GM18951 (cell line): ENCODE measurements around the gene STMN1.

ENCODE experiments used
- POLR2A ChIP-seq: IDR thresholded peaks from 4 replicates; pipeline ENCODE4 v1.6.1; 2011; ENCODE audit warnings: mild to moderate bottlenecking; ENCODE audit not compliant: insufficient read length, insufficient read depth; ENCODE audit errors: extremely low read depth
- in situ Hi-C: fragments of 300-500 bp; cut with MboI; formaldehyde crosslinking; loops from one replicate; pipeline ENCODE4 v1.12.0; 2022; ENCODE audit warnings: low sequenced_read_pairs, mixed read lengths, inconsistent platforms; ENCODE audit not compliant: unreplicated experiment

Gene STMN1

DNA sequence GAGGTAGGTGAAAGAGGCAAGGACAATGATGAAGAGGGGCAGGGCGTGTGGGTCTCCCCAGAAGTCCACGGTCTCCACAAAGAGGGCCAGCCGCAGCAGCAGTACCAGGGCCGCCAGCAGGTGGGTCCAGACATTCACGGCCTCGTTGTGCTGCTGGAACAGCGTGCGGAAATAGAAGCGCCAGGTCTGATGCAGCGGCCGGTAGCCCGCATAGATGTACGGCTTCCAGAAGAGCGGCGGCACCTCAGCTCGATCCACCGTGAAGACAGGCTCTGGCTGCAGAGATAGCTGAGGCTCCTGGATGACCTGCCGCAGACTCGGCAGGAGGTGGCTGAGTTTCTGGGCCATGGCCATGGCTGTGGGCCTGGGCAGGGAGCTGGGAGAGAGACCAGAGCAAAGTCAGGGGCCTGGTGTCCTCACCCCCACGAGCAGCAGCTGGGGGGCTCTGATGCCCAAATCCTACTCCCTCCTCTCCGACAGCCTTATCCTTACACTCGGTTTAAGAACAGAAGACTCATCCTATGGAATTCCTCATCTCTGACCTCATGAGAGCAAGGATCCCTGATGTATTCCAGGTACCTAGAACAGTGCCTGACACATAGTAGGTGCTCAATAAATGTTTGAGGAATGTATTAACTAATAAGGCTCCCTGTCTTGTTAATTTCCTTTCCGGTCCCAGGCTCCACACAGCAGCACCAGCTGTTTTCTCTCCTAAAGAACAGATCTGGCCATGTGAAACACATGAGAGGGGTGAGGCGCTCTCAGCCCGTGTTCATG lies 42.5 kb downstream of the STMN1 start:
- in situ Hi-C loops, result no loop called here
- no peak for TF ChIP-seq POLR2A

DNA sequence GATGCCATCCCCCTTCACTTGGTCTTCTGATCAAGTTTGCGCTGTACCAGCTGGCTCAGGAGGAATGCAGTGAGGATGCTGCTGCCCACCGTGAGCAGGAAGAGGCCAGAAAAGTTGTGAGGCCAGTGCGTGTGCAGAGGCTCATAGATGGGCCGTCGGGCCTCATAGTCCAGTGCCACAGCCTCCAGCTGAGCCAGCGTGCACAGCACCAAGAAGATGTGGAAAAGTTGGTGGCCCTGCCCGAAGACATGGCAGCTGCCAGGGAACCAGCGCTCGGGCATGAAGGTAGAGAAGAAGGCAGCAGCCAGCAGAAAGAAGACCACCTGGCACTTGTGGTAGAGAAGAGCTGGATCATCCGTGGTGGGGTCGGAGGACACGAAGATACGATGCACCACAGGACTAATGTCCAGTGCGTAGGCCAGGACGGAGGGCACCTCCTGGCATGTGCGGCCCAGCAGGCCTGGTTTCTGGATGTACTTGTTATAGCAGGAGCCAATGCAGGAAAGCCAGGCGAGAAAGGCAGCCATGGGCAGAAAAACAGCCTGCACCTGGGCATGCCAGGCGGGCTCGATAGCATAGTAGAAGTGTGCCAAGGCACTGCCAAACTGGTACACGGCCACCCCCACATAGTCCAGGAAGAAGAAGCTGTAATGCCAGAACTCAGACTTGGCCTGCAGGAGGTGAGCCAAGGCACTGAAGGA lies 43.3 kb downstream of the STMN1 start:
- in situ Hi-C loops, result no loop called here
- TF ChIP-seq POLR2A, result no peak

- in situ Hi-C loops, result no loop called here
- no peak for TF ChIP-seq POLR2A
Measured at GRCh38 chr1:25861316-25862286, 44.6 kb downstream of the STMN1 start.

- in situ Hi-C loops, result no loop called here
- peak; percentile 82 for TF ChIP-seq POLR2A
Measured at GRCh38 chr1:25858906-25859789, 47.1 kb downstream of the STMN1 start, which contains the start of gene AUNIP. TSS of gene AUNIP (minus strand) at chr1:25859457. CDS start at chr1:25859357, 100 bp downstream.

DNA sequence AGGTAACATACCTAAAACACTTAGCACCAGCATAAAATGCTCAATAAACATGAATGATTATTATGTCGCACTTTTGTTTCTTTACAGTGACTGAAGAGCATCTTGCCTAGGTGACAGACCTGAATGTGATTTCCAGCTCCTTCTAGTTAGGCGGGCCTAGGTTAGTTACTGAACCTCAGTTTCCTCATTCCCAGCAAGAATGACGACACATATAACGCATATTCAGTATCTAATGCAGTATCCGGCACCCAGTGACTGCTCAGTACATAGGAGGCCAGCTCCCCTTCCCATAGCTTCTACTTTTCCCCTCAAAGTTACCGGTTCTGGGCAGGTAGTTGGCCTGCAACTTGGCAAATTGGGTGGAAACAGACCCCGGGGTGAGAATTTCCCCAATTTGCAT lies 47.7 kb downstream of the STMN1 start:
- TF ChIP-seq POLR2A, result no peak
- in situ Hi-C loops, result no loop called here

GRCh38 chr1:25856856-25857255 lies 49.4 kb downstream of the STMN1 start:
- in situ Hi-C loops, result no loop called here

GRCh38 chr1:25854554-25854953 lies 51.7 kb downstream of the STMN1 start:
- in situ Hi-C loops, result no loop called here
- TF ChIP-seq POLR2A, result no peak

More at GRCh38 chr1:25856856-25857255, 49.4 kb downstream of the STMN1 start:
- no peak for TF ChIP-seq POLR2A
